HG02870 (cell line): Measurements from ENCODE around the gene LRRC10B.

Experiments
- ATAC-seq: cut with Tn5 transposase; IDR thresholded peaks from one replicate; pipeline ENCODE4 v1.9.1; 2021; ENCODE audit warnings: mild to moderate bottlenecking, moderate library complexity; ENCODE audit not compliant: unreplicated experiment

Gene LRRC10B

GRCh38 chr11:61528114-61528513 is 19.6 kb downstream of the LRRC10B start:
- no peak for ATAC-seq

- no peak for ATAC-seq
Measured at GRCh38 chr11:61529537-61530225, 21.1 kb downstream of the LRRC10B start.

- ATAC-seq, result no peak
Measured at GRCh38 chr11:61531044-61531443, 22.5 kb downstream of the LRRC10B start.

GRCh38 chr11:61532134-61533038 is 23.8 kb downstream of the LRRC10B start:
- ATAC-seq, result no peak

GRCh38 chr11:61533039-61533375 is 24.5 kb downstream of the LRRC10B start:
- no peak for ATAC-seq

GRCh38 chr11:61533401-61533800 is 24.9 kb downstream of the LRRC10B start:
- no peak for ATAC-seq

- ATAC-seq, result no peak
Measured at GRCh38 chr11:61534025-61534932, 25.7 kb downstream of the LRRC10B start.

- no peak for ATAC-seq
Measured at GRCh38 chr11:61534933-61535839, 26.6 kb downstream of the LRRC10B start.

- ATAC-seq, result no peak
Measured at GRCh38 chr11:61535998-61536675, 27.6 kb downstream of the LRRC10B start.

GRCh38 chr11:61536676-61537270 is 28.2 kb downstream of the LRRC10B start:
- ATAC-seq, result no peak

- ATAC-seq, result no peak
Measured at GRCh38 chr11:61537326-61537725, 28.8 kb downstream of the LRRC10B start.

GRCh38 chr11:61538636-61538961 is 30.1 kb downstream of the LRRC10B start:
- ATAC-seq, result no peak

- no peak for ATAC-seq
Measured at GRCh38 chr11:61539006-61539405, 30.5 kb downstream of the LRRC10B start.

GRCh38 chr11:61539831-61540357 is 31.3 kb downstream of the LRRC10B start:
- ATAC-seq, result no peak

GRCh38 chr11:61540528-61540927 is 32.0 kb downstream of the LRRC10B start:
- ATAC-seq, result no peak

GRCh38 chr11:61541598-61541997 is 33.0 kb downstream of the LRRC10B start:
- ATAC-seq, result no peak

GRCh38 chr11:61542024-61542461 is 33.5 kb downstream of the LRRC10B start:
- ATAC-seq, result no peak

GRCh38 chr11:61542705-61543104 is 34.2 kb downstream of the LRRC10B start:
- ATAC-seq, result no peak
